ENCODE data around the gene CENPT.

DNA sequence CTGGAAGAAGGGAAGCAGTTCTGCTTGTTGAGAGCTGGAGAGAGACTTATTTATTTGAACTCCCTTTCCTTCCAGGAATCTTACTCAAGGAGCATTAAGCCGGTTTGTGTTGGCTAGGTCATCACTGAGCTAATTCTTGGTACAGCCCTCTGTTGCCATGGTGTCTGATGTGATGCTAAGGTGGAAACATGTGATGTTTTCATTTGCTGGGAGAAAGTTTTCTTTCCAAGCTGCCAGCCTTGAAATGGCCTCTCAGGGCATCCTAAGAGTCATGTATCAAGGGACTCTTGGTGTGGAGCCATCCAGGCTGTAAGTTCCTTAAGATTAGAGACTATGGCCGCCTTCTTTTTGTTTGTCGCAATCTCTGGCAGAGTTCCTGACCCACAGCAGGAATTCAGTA lies 49.7 kb upstream of the CENPT start:
- TF ChIP-seq BRCA1 (CRISPR knock-in tag; IDR thresholded peaks at IDR 0.05) (no peak), MXI1 (IDR thresholded peaks at IDR 0.05; ENCODE audit: borderline replicate concordance, low read depth, low read length) (no peak), MIER3 (CRISPR knock-in tag; IDR thresholded peaks at IDR 0.05; ENCODE audit: borderline replicate concordance) (no peak), NONO (IDR thresholded peaks at IDR 0.05) (no peak), NONO (CRISPR knock-in tag; conservative IDR thresholded peaks at IDR 0.05) (no peak), FOXJ3 (CRISPR knock-in tag; IDR thresholded peaks at IDR 0.05; ENCODE audit: borderline replicate concordance) (no peak), NR2C2 (CRISPR knock-in tag; IDR thresholded peaks at IDR 0.05; ENCODE audit: borderline replicate concordance) (no peak), NCOA2 (CRISPR knock-in tag; IDR thresholded peaks at IDR 0.05) (no peak), ASH2L (IDR thresholded peaks at IDR 0.05; ENCODE audit: insufficient read length, low read depth, low read length) (no peak)
- TF ChIP-seq, protein P1, sequence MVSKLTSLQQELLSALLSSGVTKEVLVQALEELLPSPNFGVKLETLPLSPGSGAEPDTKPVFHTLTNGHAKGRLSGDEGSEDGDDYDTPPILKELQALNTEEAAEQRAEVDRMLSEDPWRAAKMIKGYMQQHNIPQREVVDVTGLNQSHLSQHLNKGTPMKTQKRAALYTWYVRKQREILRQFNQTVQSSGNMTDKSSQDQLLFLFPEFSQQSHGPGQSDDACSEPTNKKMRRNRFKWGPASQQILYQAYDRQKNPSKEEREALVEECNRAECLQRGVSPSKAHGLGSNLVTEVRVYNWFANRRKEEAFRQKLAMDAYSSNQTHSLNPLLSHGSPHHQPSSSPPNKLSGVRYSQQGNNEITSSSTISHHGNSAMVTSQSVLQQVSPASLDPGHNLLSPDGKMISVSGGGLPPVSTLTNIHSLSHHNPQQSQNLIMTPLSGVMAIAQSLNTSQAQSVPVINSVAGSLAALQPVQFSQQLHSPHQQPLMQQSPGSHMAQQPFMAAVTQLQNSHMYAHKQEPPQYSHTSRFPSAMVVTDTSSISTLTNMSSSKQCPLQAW (CRISPR knock-in tag; IDR thresholded peaks at IDR 0.05) = no peak
